MM.1S (cell line): Measurements from ENCODE around the gene GPR35.
"Not testable (repeated sequence)": the region's sequence is repeated elsewhere in the genome, so short reads cannot be mapped to it uniquely, and the experiment has no call there.

Source experiments
- DNase-seq: peaks from one replicate; pipeline ENCODE4 v3.0.0-alpha.2; 2015
- H2AFZ ChIP-seq: fragments of 300-600 bp; sonication (generic); 2 replicates; pipeline ENCODE4 v1.6.0; 2016; ENCODE audit warnings: antibody characterized with exemption, low read length
- H3F3A ChIP-seq: fragments of 300-600 bp; sonication (generic); 2 replicates; pipeline ENCODE4 v1.6.1; 2016; ENCODE audit warnings: mild to moderate bottlenecking, antibody characterized with exemption, low read length, moderate library complexity, mixed read lengths; ENCODE audit not compliant: insufficient read depth
- H3K27ac ChIP-seq: fragments of 300-600 bp; sonication (generic); 2 replicates; pipeline ENCODE4 v1.5.1; 2016; ENCODE audit warnings: mild to moderate bottlenecking, low read length
- H3K27me3 ChIP-seq: fragments of 300-600 bp; sonication (generic); replicated peaks from 2 replicates; pipeline ENCODE4 v1.6.0; 2016; ENCODE audit warnings: low read length; ENCODE audit not compliant: insufficient read depth
- H3K36me3 ChIP-seq: fragments of 300-600 bp; sonication (generic); replicated peaks from 2 replicates; pipeline ENCODE4 v1.6.1; 2016; ENCODE audit warnings: mild to moderate bottlenecking, low read length, mixed read lengths; ENCODE audit not compliant: insufficient read depth
- H3K4me1 ChIP-seq: fragments of 300-600 bp; sonication (generic); 2 replicates; pipeline ENCODE4 v1.6.1; 2016; ENCODE audit warnings: low read length, mixed read lengths
- H3K4me2 ChIP-seq: fragments of 300-600 bp; sonication (generic); 2 replicates; pipeline ENCODE4 v1.6.0; 2016; ENCODE audit warnings: low read depth, low read length
- H3K4me3 ChIP-seq: fragments of 300-600 bp; sonication (generic); 2 replicates; pipeline ENCODE4 v1.5.1; 2016; ENCODE audit warnings: low read length, mixed read lengths
- H3K79me2 ChIP-seq: fragments of 300-600 bp; sonication (generic); 2 replicates; pipeline ENCODE4 v1.6.1; 2016; ENCODE audit warnings: mixed run types, low read length, mixed read lengths
- H3K9ac ChIP-seq: fragments of 300-600 bp; sonication (generic); 2 replicates; pipeline ENCODE4 v1.6.1; 2016; ENCODE audit warnings: low read length, mixed read lengths
- H3K9me2 ChIP-seq: fragments of 300-600 bp; sonication (generic); replicated peaks from 2 replicates; pipeline ENCODE4 v1.6.1; 2016; ENCODE audit warnings: mild to moderate bottlenecking, low read length, mixed read lengths; ENCODE audit not compliant: insufficient read depth
- H3K9me3 ChIP-seq: fragments of 300-600 bp; sonication (generic); replicated peaks from 2 replicates; pipeline ENCODE4 v1.6.1; 2016; ENCODE audit warnings: mild to moderate bottlenecking, low read length, mixed read lengths; ENCODE audit not compliant: insufficient read depth
- H4K20me1 ChIP-seq: fragments of 300-600 bp; sonication (generic); 2 replicates; pipeline ENCODE4 v1.6.1; 2016; ENCODE audit warnings: mild to moderate bottlenecking, low read length, moderate library complexity, mixed read lengths; ENCODE audit not compliant: insufficient read depth
- EZH2 ChIP-seq: fragments of 300-600 bp; sonication (generic); optimal IDR thresholded peaks from 2 replicates; pipeline ENCODE3; 2017; ENCODE audit warnings: low read depth, mild to moderate bottlenecking, antibody characterized with exemption, low read length, mixed read lengths
- EZH2phosphoT487 ChIP-seq: fragments of 300-600 bp; sonication (generic); IDR thresholded peaks from 2 replicates; pipeline ENCODE4 v1.6.1; 2018; ENCODE audit warnings: antibody characterized with exemption, low read length
- TF ChIP-seq, protein P1 (sequence below): fragments of 300-600 bp; sonication (generic); IDR thresholded peaks from 2 replicates; pipeline ENCODE4 v1.5.1; 2016; ENCODE audit warnings: antibody characterized with exemption, low read length, mixed read lengths

The GPR35 gene

DNA sequence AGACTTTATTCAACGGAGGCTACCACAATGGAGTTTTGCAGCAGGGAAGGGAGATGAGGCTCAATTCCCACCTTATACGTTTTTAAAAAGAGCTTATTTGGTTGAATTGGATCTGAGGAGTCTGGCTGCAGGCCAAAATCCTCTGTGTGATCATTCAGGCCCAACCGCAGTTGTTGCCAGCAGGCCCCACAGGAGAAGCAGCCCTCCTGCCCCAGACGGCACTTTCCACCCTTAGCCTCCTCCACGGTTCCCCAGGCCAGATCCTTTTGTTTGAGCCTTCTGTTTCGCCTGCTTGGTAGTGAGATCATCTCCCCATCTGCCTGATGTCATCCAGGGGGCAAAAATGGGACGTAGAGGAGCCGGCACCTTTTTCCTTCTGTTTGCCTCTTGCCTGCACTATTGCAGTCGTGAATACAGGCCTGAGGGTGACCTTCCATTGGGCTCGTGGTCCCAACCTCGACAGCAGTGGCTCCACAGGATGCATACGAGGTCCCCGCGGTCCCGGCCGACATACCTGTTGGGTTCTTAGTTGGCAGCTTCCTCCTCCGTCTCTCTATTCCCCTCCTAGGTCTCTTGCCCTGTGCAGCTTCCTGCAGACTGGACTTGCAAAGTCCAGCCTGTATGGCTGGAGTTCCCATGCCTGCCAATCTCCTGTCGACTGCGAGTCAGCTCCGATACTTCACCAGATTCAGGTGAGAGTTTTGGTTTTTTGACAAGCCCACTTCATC, 9.3 kb upstream of the GPR35 start:
- no peak for DNase-seq
- Histone ChIP-seq H3K79me2 (no peaks in the 10 kb centered on the region), H3K4me2 (no peak overlapping the region)

DNA sequence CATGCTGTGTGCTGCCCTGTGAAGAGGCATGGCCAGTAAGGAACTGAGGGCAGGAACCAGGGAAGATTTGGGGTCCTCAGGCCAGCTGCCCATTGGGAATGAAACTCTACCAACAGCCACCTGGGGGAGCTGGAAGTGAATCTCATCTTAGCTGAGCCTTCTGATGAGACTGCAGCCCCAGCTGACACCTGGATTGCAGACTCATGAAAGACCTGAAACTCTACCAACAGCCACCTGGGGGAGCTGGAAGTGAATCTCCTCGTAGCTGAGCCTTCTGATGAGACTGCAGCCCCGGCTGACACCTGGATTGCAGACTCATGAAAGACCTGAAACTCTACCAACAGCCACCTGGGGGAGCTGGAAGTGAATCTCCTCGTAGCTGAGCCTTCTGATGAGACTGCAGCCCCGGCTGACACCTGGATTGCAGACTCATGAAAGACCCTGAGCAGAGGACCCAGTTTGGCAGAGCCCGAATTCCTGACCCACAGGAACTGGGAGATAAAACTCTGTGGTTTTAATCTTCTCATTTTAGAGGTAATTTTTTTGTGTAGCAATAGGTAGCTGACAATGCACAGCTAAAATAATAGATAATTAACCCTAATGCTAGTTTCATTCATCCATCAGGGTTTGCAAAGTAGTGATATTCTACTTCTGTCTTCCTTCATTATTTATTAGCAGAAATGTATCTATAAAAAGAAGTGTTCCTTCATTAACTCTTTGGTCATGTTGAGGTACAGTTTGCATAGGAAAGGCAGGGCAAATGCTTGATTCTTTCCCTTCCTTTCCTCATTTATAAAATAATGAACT, 8.2 kb upstream of the GPR35 start:
- not testable (repeated sequence) for H3K9me2 ChIP-seq, H3K36me3 ChIP-seq, H3K4me1 ChIP-seq, H3K4me2 ChIP-seq, H3K9me3 ChIP-seq, DNase-seq, H3F3A ChIP-seq, H3K27me3 ChIP-seq, H3K4me3 ChIP-seq, H3K79me2 ChIP-seq, H4K20me1 ChIP-seq, H2AFZ ChIP-seq, H3K27ac ChIP-seq, H3K9ac ChIP-seq
- TF ChIP-seq, protein P1, sequence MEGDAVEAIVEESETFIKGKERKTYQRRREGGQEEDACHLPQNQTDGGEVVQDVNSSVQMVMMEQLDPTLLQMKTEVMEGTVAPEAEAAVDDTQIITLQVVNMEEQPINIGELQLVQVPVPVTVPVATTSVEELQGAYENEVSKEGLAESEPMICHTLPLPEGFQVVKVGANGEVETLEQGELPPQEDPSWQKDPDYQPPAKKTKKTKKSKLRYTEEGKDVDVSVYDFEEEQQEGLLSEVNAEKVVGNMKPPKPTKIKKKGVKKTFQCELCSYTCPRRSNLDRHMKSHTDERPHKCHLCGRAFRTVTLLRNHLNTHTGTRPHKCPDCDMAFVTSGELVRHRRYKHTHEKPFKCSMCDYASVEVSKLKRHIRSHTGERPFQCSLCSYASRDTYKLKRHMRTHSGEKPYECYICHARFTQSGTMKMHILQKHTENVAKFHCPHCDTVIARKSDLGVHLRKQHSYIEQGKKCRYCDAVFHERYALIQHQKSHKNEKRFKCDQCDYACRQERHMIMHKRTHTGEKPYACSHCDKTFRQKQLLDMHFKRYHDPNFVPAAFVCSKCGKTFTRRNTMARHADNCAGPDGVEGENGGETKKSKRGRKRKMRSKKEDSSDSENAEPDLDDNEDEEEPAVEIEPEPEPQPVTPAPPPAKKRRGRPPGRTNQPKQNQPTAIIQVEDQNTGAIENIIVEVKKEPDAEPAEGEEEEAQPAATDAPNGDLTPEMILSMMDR, result peak; percentile 3; the same call in 1 of the 2 replicates

More for the DNA sequence above, 9.3 kb upstream of the GPR35 start:
- no peak overlapping the region for H3K9ac ChIP-seq
- H2AFZ ChIP-seq, result no peak overlapping the region
- no peak for TF ChIP-seq EZH2
- TF ChIP-seq EZH2phosphoT487, result no peak
- TF ChIP-seq, protein P1, result no peak
- H3K36me3 ChIP-seq, result no peaks in the 10 kb centered on the region
- no peaks in the 10 kb centered on the region for H3K9me3 ChIP-seq
- H3K27me3 ChIP-seq, result no peaks in the 10 kb centered on the region; the same call in 1 of the 2 replicates
- no peak overlapping the region for H3K27ac ChIP-seq
- no peaks in the 10 kb centered on the region for H3F3A ChIP-seq
- no peak overlapping the region for H3K4me3 ChIP-seq
- H3K4me1 ChIP-seq, result 0 out of 2 replicates have a peak, but pooled peaks cover 4% of the 10 kb centered on the region
- H3K9me2 ChIP-seq, result no peaks in the 10 kb centered on the region
- H4K20me1 ChIP-seq, result no peaks in the 10 kb centered on the region

DNA sequence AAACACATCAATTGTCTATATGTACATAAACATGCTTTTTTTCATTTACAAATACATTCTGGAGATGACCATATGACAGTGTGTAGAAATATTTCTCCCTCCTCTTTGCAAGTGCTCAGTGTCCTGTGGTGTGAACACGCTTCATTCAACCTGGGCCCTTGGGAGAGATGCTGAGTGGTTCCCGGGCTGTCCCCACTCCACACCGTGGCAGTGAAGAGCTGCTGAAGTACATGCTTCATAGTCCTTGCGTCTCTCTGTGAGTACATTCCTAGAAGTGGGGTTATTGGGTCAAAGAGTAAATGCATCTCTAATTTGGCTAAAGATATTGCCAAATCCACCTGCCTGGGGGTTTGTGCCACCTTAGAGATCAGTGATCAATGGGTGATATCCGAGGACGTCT, 6.5 kb upstream of the GPR35 start:
- Histone ChIP-seq H3K27ac (no peak overlapping the region), H3K9me3 (no peaks in the 10 kb centered on the region), H3K4me2 (no peak overlapping the region)

More for the DNA sequence above, 6.5 kb upstream of the GPR35 start:
- TF ChIP-seq EZH2 (no peak), EZH2phosphoT487 (no peak)
- TF ChIP-seq, protein P1, result no peak
- H3K4me1 ChIP-seq, result 0 out of 2 replicates have a peak, but pooled peaks cover 4% of the 10 kb centered on the region
- no peak overlapping the region for H3K4me3 ChIP-seq
- no peaks in the 10 kb centered on the region for H3K36me3 ChIP-seq
- H3K27me3 ChIP-seq, result no peaks in the 10 kb centered on the region; the same call in 1 of the 2 replicates
- H3K9me2 ChIP-seq, result no peaks in the 10 kb centered on the region
- H3K79me2 ChIP-seq, result no peaks in the 10 kb centered on the region
- H3K9ac ChIP-seq, result no peak overlapping the region
- H3F3A ChIP-seq, result no peaks in the 10 kb centered on the region
- no peak overlapping the region for H2AFZ ChIP-seq
- H4K20me1 ChIP-seq, result no peaks in the 10 kb centered on the region
- DNase-seq, result no peak
